Measurements from ENCODE around the gene TCF4. TPM values are rescaled to one million over a fixed set of nuclear protein-coding genes. Genes with fewer than 3 reads are reported as not detected.

The TCF4 gene
- total RNA-seq, 1 experiment from 2014 or later = 104 TPM

- no peak for TF ChIP-seq ZNF425 (CRISPR knock-in tag; conservative IDR thresholded peaks at IDR 0.05)
- TF ChIP-seq NFYB (CRISPR knock-in tag; conservative IDR thresholded peaks at IDR 0.05; ENCODE audit: low read depth) = no peak
Observed at GRCh38 chr18:55233857-55234256, 354.1 kb downstream of the TCF4 start (continued).

- Mint-ChIP-seq H3K36me3 (peaks cover 61% of the 10 kb centered on the region), H3K9me3 (no peaks in the 10 kb centered on the region), H3K27me3 (ENCODE audit: low read depth) (no peaks in the 10 kb centered on the region), H3K4me1 (peaks cover 22% of the 10 kb centered on the region), H3K27ac (no peak overlapping the region), H3K4me3 (no peak overlapping the region)
- CTCF ChIA-PET = no interaction called here
- no peak for TF ChIP-seq ZSCAN18 (CRISPR knock-in tag; IDR thresholded peaks at IDR 0.05)
- no peak for TF ChIP-seq EMX1 (CRISPR knock-in tag; IDR thresholded peaks at IDR 0.05)
- POLR2A ChIA-PET = no interaction called here
- DNase-seq (ENCODE audit: low spot score) (no peak), ATAC-seq (no peak)
Observed at GRCh38 chr18:55232506-55232905, 355.5 kb downstream of the TCF4 start.

GRCh38 chr18:55229682-55230081 is 358.3 kb downstream of the TCF4 start:
- Mint-ChIP-seq H3K9me3 (no peaks in the 10 kb centered on the region), H3K4me3 (no peak overlapping the region), H3K36me3 (peaks cover 71% of the 10 kb centered on the region), H3K4me1 (peaks cover 13% of the 10 kb centered on the region), H3K27me3 (ENCODE audit: low read depth) (no peaks in the 10 kb centered on the region), H3K27ac (no peak overlapping the region)
- ATAC-seq = no peak
- ChIA-PET POLR2A (no interaction called here), CTCF (no interaction called here)
- TF ChIP-seq CREM (CRISPR knock-in tag; IDR thresholded peaks at IDR 0.05) (no peak), ZNF138 (CRISPR knock-in tag; conservative IDR thresholded peaks at IDR 0.05) (no peak), ARID4B (CRISPR knock-in tag; IDR thresholded peaks at IDR 0.05; ENCODE audit: borderline replicate concordance) (no peak), E2F5 (CRISPR knock-in tag; IDR thresholded peaks at IDR 0.05) (no peak), SP1 (CRISPR knock-in tag; conservative IDR thresholded peaks at IDR 0.05) (no peak), ZMAT4 (CRISPR knock-in tag; IDR thresholded peaks at IDR 0.05) (no peak)
- DNase-seq (ENCODE audit: low spot score) = no peak

- no peak overlapping the region for H3K4me3 Mint-ChIP-seq
- no peak for DNase-seq (ENCODE audit: low spot score)
- H3K4me1 Mint-ChIP-seq = peaks cover 12% of the 10 kb centered on the region
- no peaks in the 10 kb centered on the region for H3K27me3 Mint-ChIP-seq (ENCODE audit: low read depth)
- H3K27ac Mint-ChIP-seq = peak overlapping the region; percentile 10; the same call in 1 of the 2 replicates
- TF ChIP-seq HMGA2 (CRISPR knock-in tag; IDR thresholded peaks at IDR 0.05) (no peak), TP53 (CRISPR knock-in tag; IDR thresholded peaks at IDR 0.05) (no peak)
- POLR2A ChIA-PET = no interaction called here
- CTCF ChIA-PET = interaction anchor here (1.0 kb wide), 2 partner anchors 15 to 549 kb away, joined by 3 to 5 read pairs; no protein-coding TSS in a partner anchor
- peak; percentile 84 for ATAC-seq
- no peaks in the 10 kb centered on the region for H3K9me3 Mint-ChIP-seq
- peaks cover 63% of the 10 kb centered on the region for H3K36me3 Mint-ChIP-seq
Observed at GRCh38 chr18:55228707-55229106, 359.3 kb downstream of the TCF4 start.

All from WTC11 (cell line).